ENCODE data around the gene NELL1.

Gene NELL1

DNA sequence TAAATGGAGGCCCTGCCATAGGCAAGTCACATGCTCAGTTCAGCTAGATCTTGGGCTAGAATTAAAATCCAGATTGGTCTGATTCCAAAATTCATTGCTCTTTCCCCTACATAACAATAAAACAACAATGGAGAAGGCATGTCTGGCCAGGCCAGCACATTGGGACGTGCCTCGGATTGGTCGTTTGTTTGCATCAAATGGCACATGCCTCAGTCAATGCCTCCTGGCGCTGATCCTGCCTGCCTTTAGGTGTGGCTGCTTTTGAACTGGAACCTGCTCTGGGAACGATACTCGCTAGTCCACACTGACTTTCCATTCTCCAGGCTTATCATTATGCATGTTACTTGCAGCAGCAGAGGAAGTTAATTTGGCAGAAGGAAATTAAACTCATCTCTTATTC is 322.1 kb downstream of the NELL1 start:
- no peak overlapping the region for H3K4me3 ChIP-seq (replicated peaks; ENCODE audit: low read depth, low read length)
- TF ChIP-seq, protein P1, sequence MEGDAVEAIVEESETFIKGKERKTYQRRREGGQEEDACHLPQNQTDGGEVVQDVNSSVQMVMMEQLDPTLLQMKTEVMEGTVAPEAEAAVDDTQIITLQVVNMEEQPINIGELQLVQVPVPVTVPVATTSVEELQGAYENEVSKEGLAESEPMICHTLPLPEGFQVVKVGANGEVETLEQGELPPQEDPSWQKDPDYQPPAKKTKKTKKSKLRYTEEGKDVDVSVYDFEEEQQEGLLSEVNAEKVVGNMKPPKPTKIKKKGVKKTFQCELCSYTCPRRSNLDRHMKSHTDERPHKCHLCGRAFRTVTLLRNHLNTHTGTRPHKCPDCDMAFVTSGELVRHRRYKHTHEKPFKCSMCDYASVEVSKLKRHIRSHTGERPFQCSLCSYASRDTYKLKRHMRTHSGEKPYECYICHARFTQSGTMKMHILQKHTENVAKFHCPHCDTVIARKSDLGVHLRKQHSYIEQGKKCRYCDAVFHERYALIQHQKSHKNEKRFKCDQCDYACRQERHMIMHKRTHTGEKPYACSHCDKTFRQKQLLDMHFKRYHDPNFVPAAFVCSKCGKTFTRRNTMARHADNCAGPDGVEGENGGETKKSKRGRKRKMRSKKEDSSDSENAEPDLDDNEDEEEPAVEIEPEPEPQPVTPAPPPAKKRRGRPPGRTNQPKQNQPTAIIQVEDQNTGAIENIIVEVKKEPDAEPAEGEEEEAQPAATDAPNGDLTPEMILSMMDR (IDR thresholded peaks at IDR 0.05; ENCODE audit: low read length, missing control alignments): no peak
- DNase-seq (ENCODE audit: low read depth): no peak

DNA sequence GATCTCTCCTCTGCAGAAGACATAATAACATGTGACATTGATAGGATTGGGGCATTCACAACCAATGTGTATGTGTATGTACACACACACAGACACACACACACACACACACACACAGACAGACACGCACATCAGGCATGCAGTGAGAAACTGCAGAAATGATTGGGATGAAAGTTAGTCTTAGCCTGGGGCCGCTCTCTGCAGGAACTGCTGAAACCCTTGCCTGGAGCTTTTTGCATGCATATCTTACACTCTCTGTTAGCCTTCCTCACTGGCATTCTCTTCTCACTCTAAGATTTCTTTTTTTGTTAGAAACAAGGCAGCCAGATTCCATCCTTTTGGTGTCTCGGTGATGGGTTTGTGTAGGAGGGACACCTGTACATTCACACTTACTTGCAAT is 337.9 kb downstream of the NELL1 start:
- TF ChIP-seq, protein P1 (IDR thresholded peaks at IDR 0.05; ENCODE audit: low read length, missing control alignments): no peak
- H3K4me3 ChIP-seq (replicated peaks; ENCODE audit: low read depth, low read length): no peak overlapping the region
- no peak for DNase-seq (ENCODE audit: low read depth)

DNA sequence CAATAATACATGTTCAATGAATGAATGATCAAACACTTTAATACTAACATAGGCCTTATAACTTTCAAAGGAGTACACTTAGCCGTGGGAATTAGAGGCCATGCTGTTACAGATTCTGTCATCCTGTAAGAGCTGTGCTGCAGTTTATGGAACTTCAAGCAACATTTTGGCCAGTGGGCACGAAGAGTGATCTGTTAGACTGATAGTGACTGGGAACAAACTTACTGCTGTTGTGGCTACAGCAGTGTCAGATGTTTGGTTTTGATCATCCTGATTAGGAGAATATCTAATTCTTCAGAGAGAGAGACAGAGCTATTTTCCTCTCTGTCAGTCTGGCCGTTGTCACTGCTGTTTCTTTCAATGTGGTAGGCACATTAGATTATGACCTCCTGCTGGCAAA is 348.9 kb downstream of the NELL1 start:
- H3K4me3 ChIP-seq (replicated peaks; ENCODE audit: low read depth, low read length): no peak overlapping the region
- TF ChIP-seq, protein P1 (IDR thresholded peaks at IDR 0.05; ENCODE audit: low read length, missing control alignments): no peak
- DNase-seq (ENCODE audit: low read depth): no peak

DNA sequence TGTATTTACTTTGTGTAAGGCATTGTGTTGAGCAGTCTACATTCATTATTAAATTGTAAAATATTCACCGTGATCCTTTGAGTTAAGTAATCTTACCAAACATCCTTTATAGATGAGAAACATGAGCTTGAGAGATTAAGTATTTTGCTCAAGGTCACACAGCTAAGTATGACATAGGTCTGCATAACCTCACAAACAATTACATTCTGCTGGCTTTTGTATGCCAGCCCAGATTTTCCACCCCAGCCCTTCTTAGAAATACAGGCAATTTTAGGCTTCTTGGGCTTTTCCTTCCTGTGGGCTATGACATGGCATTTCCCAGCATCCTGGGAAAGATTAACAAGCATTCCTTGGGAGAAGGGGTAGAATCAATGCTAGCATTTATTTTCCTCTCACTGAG is 357.3 kb downstream of the NELL1 start:
- H3K4me3 ChIP-seq (replicated peaks; ENCODE audit: low read depth, low read length): no peak overlapping the region
- DNase-seq (ENCODE audit: low read depth): no peak
- TF ChIP-seq, protein P1 (IDR thresholded peaks at IDR 0.05; ENCODE audit: low read length, missing control alignments): no peak

DNA sequence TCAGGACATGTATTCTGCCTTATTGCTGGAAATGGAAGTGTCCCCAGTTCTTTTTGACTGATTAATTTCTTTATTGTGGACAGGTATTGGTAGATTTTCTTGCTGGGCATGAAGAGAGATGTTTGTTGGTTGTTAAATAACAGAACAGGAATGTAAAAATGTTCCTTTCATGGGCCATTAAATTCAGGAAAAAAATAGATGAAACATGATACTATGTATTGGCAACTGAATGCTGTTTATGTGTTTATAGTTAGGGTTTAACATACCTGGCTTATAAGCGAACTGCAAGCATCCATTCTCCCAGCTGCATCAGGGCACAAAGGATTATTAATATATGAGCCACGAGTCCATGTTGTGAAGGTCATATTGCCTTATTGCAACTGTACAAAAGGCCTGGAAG is 368.5 kb downstream of the NELL1 start:
- no peak overlapping the region for H3K4me3 ChIP-seq (replicated peaks; ENCODE audit: low read depth, low read length)
- TF ChIP-seq, protein P1 (IDR thresholded peaks at IDR 0.05; ENCODE audit: low read length, missing control alignments): no peak
- DNase-seq (ENCODE audit: low read depth): no peak

DNA sequence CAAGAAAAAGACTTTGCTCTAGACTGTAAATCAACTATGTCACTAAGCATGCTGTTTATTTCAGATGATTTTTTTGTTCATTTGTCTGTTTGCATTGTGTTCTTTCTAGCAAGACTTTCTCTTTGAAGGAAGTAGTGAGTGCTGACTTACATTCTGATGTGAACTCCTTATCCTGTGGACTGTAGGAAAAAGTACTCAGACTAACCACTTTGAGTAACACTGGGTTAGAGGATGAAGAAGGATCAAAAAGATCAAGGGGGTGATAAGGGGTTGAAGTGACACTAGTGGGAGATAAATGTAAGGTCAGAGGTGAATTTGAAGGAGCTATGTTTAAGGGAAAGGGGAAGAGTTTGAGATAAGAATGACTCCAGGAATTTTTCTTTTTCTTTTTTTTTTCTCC is 369.4 kb downstream of the NELL1 start:
- DNase-seq (ENCODE audit: low read depth): no peak
- H3K4me3 ChIP-seq (replicated peaks; ENCODE audit: low read depth, low read length): no peak overlapping the region
- TF ChIP-seq, protein P1 (IDR thresholded peaks at IDR 0.05; ENCODE audit: low read length, missing control alignments): no peak

DNA sequence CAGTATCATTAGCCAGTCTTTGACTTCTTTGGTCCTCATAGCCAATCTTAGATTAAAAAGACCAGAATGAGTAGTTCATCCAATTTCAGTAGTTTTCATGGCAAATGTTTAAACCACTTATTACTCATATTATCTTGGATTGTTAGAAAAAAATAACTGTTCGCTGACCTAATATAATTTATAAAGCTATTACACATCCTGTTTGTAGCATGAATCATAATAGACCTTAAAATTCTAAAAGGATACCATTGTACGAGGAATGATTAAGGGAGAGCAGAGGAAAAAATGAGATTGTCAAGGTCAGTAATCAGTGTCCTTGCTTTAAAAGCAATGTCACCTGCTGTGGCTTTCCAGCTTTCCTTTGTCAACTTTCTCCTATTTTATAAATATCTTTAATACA is 371.2 kb downstream of the NELL1 start:
- TF ChIP-seq, protein P1 (IDR thresholded peaks at IDR 0.05; ENCODE audit: low read length, missing control alignments): no peak
- no peak overlapping the region for H3K4me3 ChIP-seq (replicated peaks; ENCODE audit: low read depth, low read length)
- DNase-seq (ENCODE audit: low read depth): no peak
